ENCODE measurements around the gene ACVRL1.
"Not testable (repeated sequence)": the region's sequence is repeated elsewhere in the genome, so short reads cannot be mapped to it uniquely, and the experiment has no call there.

The ACVRL1 gene

GRCh38 chr12:51879102-51879501 lies 28.2 kb upstream of the ACVRL1 start:
- no peaks in the 10 kb centered on the region for H3K9me3 ChIP-seq (replicated peaks; ENCODE audit: low read length)
- H3K36me3 ChIP-seq (ENCODE audit: insufficient read depth, low read length) = no peaks in the 10 kb centered on the region
- no peak overlapping the region for H3K4me3 ChIP-seq (ENCODE audit: low read length)
- peaks cover 4% of the 10 kb centered on the region for H3K27me3 ChIP-seq (ENCODE audit: control insufficient read depth, insufficient read depth, low read length)
- no peak overlapping the region for H3K9ac ChIP-seq (ENCODE audit: low read depth, low read length)
- H3K4me2 ChIP-seq (ENCODE audit: low read length) = no peak overlapping the region
- no peaks in the 10 kb centered on the region for H3K4me1 ChIP-seq (ENCODE audit: control insufficient read depth, insufficient read depth, low read length)

GRCh38 chr12:51883295-51883694 lies 24.0 kb upstream of the ACVRL1 start:
- Histone ChIP-seq H3K27me3 (ENCODE audit: control insufficient read depth, insufficient read depth, low read length) (no peaks in the 10 kb centered on the region), H3K36me3 (ENCODE audit: insufficient read depth, low read length) (no peaks in the 10 kb centered on the region), H3K9me3 (replicated peaks; ENCODE audit: low read length) (peaks cover 6% of the 10 kb centered on the region), H3K4me3 (ENCODE audit: low read length) (no peak overlapping the region), H3K4me2 (ENCODE audit: low read length) (no peak overlapping the region), H3K9ac (ENCODE audit: low read depth, low read length) (no peak overlapping the region), H3K4me1 (ENCODE audit: control insufficient read depth, insufficient read depth, low read length) (peaks cover 12% of the 10 kb centered on the region)

- Histone ChIP-seq H3K9ac (ENCODE audit: low read depth, low read length) (no peak overlapping the region), H3K9me3 (replicated peaks; ENCODE audit: low read length) (peaks cover 6% of the 10 kb centered on the region), H3K27me3 (ENCODE audit: control insufficient read depth, insufficient read depth, low read length) (no peaks in the 10 kb centered on the region), H3K4me3 (ENCODE audit: low read length) (no peak overlapping the region), H3K4me1 (ENCODE audit: control insufficient read depth, insufficient read depth, low read length) (peaks cover 12% of the 10 kb centered on the region), H3K4me2 (ENCODE audit: low read length) (no peak overlapping the region), H3K36me3 (ENCODE audit: insufficient read depth, low read length) (no peaks in the 10 kb centered on the region)
Observed at GRCh38 chr12:51883998-51884675, 23.2 kb upstream of the ACVRL1 start.

- H3K9ac ChIP-seq (ENCODE audit: low read depth, low read length) = no peak overlapping the region
- H3K4me3 ChIP-seq (ENCODE audit: low read length) = no peak overlapping the region
- H3K27me3 ChIP-seq (ENCODE audit: control insufficient read depth, insufficient read depth, low read length) = no peaks in the 10 kb centered on the region
- peaks cover 6% of the 10 kb centered on the region for H3K9me3 ChIP-seq (replicated peaks; ENCODE audit: low read length)
- H3K4me1 ChIP-seq (ENCODE audit: control insufficient read depth, insufficient read depth, low read length) = peaks cover 12% of the 10 kb centered on the region
- H3K4me2 ChIP-seq (ENCODE audit: low read length) = no peak overlapping the region
- no peaks in the 10 kb centered on the region for H3K36me3 ChIP-seq (ENCODE audit: insufficient read depth, low read length)
Observed at GRCh38 chr12:51884676-51885229, 22.6 kb upstream of the ACVRL1 start.

- not testable (repeated sequence) for H3K9ac ChIP-seq (ENCODE audit: low read depth, low read length); H3K4me3 ChIP-seq (ENCODE audit: low read length); H3K9me3 ChIP-seq (replicated peaks; ENCODE audit: low read length); H3K36me3 ChIP-seq (ENCODE audit: insufficient read depth, low read length); H3K4me2 ChIP-seq (ENCODE audit: low read length); H3K27me3 ChIP-seq (ENCODE audit: control insufficient read depth, insufficient read depth, low read length)
- H3K4me1 ChIP-seq (ENCODE audit: control insufficient read depth, insufficient read depth, low read length) = peaks cover 12% of the 10 kb centered on the region
Observed at GRCh38 chr12:51885294-51886020, 21.8 kb upstream of the ACVRL1 start.

- H3K4me1 ChIP-seq (ENCODE audit: control insufficient read depth, insufficient read depth, low read length) = peaks cover 12% of the 10 kb centered on the region
- H3K9me3 ChIP-seq (replicated peaks; ENCODE audit: low read length) = peaks cover 6% of the 10 kb centered on the region
- no peaks in the 10 kb centered on the region for H3K27me3 ChIP-seq (ENCODE audit: control insufficient read depth, insufficient read depth, low read length)
- no peaks in the 10 kb centered on the region for H3K36me3 ChIP-seq (ENCODE audit: insufficient read depth, low read length)
- H3K4me2 ChIP-seq (ENCODE audit: low read length) = peak overlapping the region; percentile 37
- peak overlapping the region; percentile 3 for H3K4me3 ChIP-seq (ENCODE audit: low read length)
- no peak overlapping the region for H3K9ac ChIP-seq (ENCODE audit: low read depth, low read length)
Observed at GRCh38 chr12:51886021-51886710, 21.1 kb upstream of the ACVRL1 start.

GRCh38 chr12:51887476-51888315 lies 19.6 kb upstream of the ACVRL1 start, which contains the start of gene ANKRD33:
Gene ANKRD33, plus strand, starts transcription at chr12:51888103. Its CDS starts 84 bp downstream, at chr12:51888187.
- no peak within 1 kb of the TSS for H3K4me3 ChIP-seq (ENCODE audit: low read length)
- no peak within 1 kb of the TSS for H3K9ac ChIP-seq (ENCODE audit: low read depth, low read length)
- H3K36me3 ChIP-seq (ENCODE audit: insufficient read depth, low read length) = no peaks in the 10 kb centered on the region
- no peak within 1 kb of the TSS for H3K4me2 ChIP-seq (ENCODE audit: low read length)
- H3K9me3 ChIP-seq (replicated peaks; ENCODE audit: low read length) = peaks cover 6% of the 10 kb centered on the region
- peaks cover 12% of the 10 kb centered on the region for H3K4me1 ChIP-seq (ENCODE audit: control insufficient read depth, insufficient read depth, low read length)
- H3K27me3 ChIP-seq (ENCODE audit: control insufficient read depth, insufficient read depth, low read length) = no peaks in the 10 kb centered on the region

GRCh38 chr12:51888316-51889215 lies 18.7 kb upstream of the ACVRL1 start:
- H3K4me3 ChIP-seq (ENCODE audit: low read length) = no peak overlapping the region

GRCh38 chr12:51889216-51890132 lies 17.8 kb upstream of the ACVRL1 start:
- H3K9ac ChIP-seq (ENCODE audit: low read depth, low read length) = no peak overlapping the region
- peaks cover 12% of the 10 kb centered on the region for H3K4me1 ChIP-seq (ENCODE audit: control insufficient read depth, insufficient read depth, low read length)
- no peak overlapping the region for H3K4me3 ChIP-seq (ENCODE audit: low read length)
- H3K36me3 ChIP-seq (ENCODE audit: insufficient read depth, low read length) = no peaks in the 10 kb centered on the region
- no peaks in the 10 kb centered on the region for H3K27me3 ChIP-seq (ENCODE audit: control insufficient read depth, insufficient read depth, low read length)
- H3K4me2 ChIP-seq (ENCODE audit: low read length) = no peak overlapping the region
- H3K9me3 ChIP-seq (replicated peaks; ENCODE audit: low read length) = peaks cover 6% of the 10 kb centered on the region

More at GRCh38 chr12:51888316-51889215, 18.7 kb upstream of the ACVRL1 start:
- H3K36me3 ChIP-seq (ENCODE audit: insufficient read depth, low read length) = no peaks in the 10 kb centered on the region
- no peak overlapping the region for H3K9ac ChIP-seq (ENCODE audit: low read depth, low read length)
- H3K9me3 ChIP-seq (replicated peaks; ENCODE audit: low read length) = peaks cover 6% of the 10 kb centered on the region
- H3K4me2 ChIP-seq (ENCODE audit: low read length) = no peak overlapping the region
- H3K27me3 ChIP-seq (ENCODE audit: control insufficient read depth, insufficient read depth, low read length) = no peaks in the 10 kb centered on the region
- peaks cover 12% of the 10 kb centered on the region for H3K4me1 ChIP-seq (ENCODE audit: control insufficient read depth, insufficient read depth, low read length)

All from skeletal muscle satellite cell (primary cell).